Spleen (tissue), 7 donors: ENCODE data around the gene RHOC.

Experiments
- CTCF ChIP-seq, 11 experiments: fragments of 200-600 bp in 7 of 11; fragments of 450-650 bp in 4 of 11; sonication (generic) in 4 of 11; IDR thresholded peaks in 8 of 11; conservative IDR thresholded peaks in 3 of 11; 1 replicate in 7 of 11; 2 replicates in 4 of 11; pipeline versions ENCODE4 v1.4.0 to v1.8.0; 2016 to 2021; ENCODE audit warnings: antibody characterized with exemption in 11 of 11, inconsistent platforms in 4 of 11, mild to moderate bottlenecking in 1 of 11
- POLR2A ChIP-seq, 3 donors: fragments of 450-650 bp; IDR thresholded peaks; one replicate each; pipeline ENCODE4 v1.5.1; 2017; ENCODE audit warnings: antibody characterized with exemption in 3 of 3, mild to moderate bottlenecking in 1 of 3
- donor health status: DM: no; HTN: no; CAD: no; lungs with moderate emphysema.
- donor health status: DM: no; HTN: no; CAD: no.
- donor health status: DM: no; HTN: no; CAD: no.

GRCh38 chr1:112674986-112675727 lies 31.8 kb downstream of the RHOC start:
- no peak for TF ChIP-seq CTCF (IDR thresholded peaks at IDR 0.05 in 8 of 11, conservative IDR thresholded peaks at IDR 0.05 in 3 of 11)
- TF ChIP-seq POLR2A (IDR thresholded peaks at IDR 0.05): no peak
